Mesodermal cell (in vitro differentiated cells): ENCODE measurements around the gene IGSF9.

Experiments
- H3K27ac ChIP-seq: 2 replicates; pipeline ENCODE4 v1.7.0; 2013; ENCODE audit warnings: mild to moderate bottlenecking, low read depth, low read length, moderate library complexity; ENCODE audit not compliant: severe bottlenecking
- H3K36me3 ChIP-seq: 2 replicates; pipeline ENCODE4 v1.7.1; 2013; ENCODE audit warnings: mild to moderate bottlenecking, low read length, moderate library complexity; ENCODE audit not compliant: control insufficient read depth, insufficient read depth
- H3K4me1 ChIP-seq: one replicate; pipeline ENCODE4 v1.7.1; 2013; ENCODE audit warnings: mild to moderate bottlenecking, low read length; ENCODE audit not compliant: insufficient read depth, control insufficient read depth, poor library complexity, severe bottlenecking
- H3K4me3 ChIP-seq: 2 replicates; pipeline ENCODE4 v1.7.0; 2013; ENCODE audit warnings: low read length, control low read depth, mild to moderate bottlenecking; ENCODE audit not compliant: insufficient read depth, poor library complexity, severe bottlenecking; ENCODE audit errors: extremely low read depth
- H3K9me3 ChIP-seq: 2 replicates; pipeline ENCODE4 v1.7.1; 2013; ENCODE audit warnings: mild to moderate bottlenecking, low read length, moderate library complexity; ENCODE audit not compliant: control insufficient read depth
- WGBS, 2 experiments: methylation state at CpG; one replicate each; pipeline ENCODE4 v1.1.5; 2013; ENCODE audit warnings: missing lambda C conversion rate in 2 of 2; ENCODE audit not compliant: insufficient coverage in 2 of 2; 5-methylcytosine and 5-hydroxymethylcytosine counted together

Gene IGSF9

DNA sequence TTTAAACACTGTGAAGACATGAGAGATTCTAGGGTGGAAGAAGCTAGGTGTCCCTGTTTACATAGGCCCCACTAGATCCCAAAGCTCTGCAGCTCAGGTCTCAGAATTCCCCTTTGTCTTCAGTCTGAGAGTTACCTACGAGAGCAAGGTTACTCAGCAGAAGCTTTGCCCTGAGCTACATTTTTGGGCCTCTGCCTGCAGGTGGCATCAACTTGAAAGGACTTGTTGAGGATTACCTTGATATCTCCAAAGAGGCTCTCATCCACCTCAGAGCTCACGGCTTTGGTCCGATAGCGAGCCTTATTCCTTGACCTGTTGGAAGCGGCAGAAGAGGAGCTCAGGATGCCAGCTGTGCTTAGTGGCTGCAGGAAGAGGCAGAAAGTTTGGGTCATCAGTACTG, 52.5 kb downstream of the IGSF9 start:
- Histone ChIP-seq H3K4me3 (no peak overlapping the region), H3K27ac (no peak overlapping the region), H3K4me1 (peaks cover 41% of the 10 kb centered on the region), H3K9me3 (no peaks in the 10 kb centered on the region), H3K36me3 (no peaks in the 10 kb centered on the region)
- 84 to 88% methylated on average over 5 of the region's 5 CpGs for WGBS, 2 experiments

DNA sequence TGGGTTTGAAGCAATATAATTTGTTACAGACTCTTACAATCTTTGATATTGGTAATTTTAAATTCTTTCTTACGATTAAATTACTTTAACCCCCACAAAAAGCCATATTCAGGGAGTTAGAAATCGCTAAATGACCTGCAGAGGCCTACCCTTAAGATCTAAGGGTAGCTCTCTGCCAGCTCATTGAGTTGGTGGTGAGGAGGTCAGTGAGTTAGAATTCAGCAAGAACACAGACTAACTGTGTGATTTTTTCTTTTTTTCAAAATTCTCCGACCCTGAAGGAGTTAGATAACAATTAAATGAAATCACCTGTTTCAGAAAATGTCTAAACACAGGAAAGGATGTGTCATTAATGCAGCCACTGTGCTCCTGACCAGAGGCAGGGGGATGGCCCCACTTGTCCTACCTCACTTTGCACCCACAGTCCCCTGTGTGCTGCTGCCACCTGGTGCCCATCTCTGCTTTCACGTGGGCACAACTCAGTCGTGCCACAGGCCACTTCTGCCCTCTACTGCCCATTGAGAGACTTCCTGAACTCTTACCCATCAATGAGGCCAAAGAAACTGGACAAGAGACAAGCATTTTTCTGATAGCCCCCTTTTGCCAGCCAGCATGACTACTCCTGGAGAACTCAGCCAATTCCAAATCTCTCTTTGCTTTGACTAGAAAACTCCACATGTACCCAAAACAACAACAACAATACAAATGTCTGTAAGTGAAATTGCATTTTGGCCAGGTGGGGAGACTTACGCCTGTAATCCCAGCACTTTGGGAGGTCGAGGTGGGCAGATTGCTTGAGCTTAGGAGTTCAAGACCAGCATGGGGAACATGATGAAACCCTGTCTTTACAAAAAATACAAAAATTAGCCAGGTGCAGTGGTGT, 53.9 kb downstream of the IGSF9 start:
- WGBS, 2 experiments = 27 to 55% methylated on average over 3 to 5 of the region's 7 CpGs
- H3K4me3 ChIP-seq = no peak overlapping the region
- H3K4me1 ChIP-seq = peaks cover 38% of the 10 kb centered on the region
- H3K27ac ChIP-seq = no peak overlapping the region
- peaks cover 3% of the 10 kb centered on the region for H3K36me3 ChIP-seq
- no peaks in the 10 kb centered on the region for H3K9me3 ChIP-seq

DNA sequence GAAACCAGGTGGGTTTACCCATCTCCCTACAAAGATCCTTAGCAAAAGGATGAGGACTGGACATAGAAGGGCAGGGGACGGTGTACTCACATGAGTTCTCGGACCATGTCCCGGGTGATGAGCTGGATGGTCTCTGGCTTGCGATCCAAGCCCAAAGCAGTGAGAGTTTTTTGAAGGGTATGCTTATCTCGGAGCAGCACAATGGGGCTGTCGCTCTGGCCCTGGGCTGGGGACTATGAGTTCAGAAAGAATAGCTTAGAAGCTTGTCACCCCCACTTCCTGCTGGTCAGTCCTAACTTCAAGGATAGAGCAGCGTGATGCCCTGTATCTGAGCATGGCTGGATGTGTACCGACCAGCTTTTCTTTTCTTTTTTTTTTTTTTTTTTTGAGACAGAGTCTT, 55.0 kb downstream of the IGSF9 start:
- Histone ChIP-seq H3K36me3 (peaks cover 3% of the 10 kb centered on the region), H3K27ac (peak overlapping the region; percentile 88), H3K4me1 (peaks cover 28% of the 10 kb centered on the region), H3K4me3 (no peak overlapping the region), H3K9me3 (no peaks in the 10 kb centered on the region)
- 92 to 100% methylated on average over 4 to 7 of the region's 8 CpGs for WGBS, 2 experiments

DNA sequence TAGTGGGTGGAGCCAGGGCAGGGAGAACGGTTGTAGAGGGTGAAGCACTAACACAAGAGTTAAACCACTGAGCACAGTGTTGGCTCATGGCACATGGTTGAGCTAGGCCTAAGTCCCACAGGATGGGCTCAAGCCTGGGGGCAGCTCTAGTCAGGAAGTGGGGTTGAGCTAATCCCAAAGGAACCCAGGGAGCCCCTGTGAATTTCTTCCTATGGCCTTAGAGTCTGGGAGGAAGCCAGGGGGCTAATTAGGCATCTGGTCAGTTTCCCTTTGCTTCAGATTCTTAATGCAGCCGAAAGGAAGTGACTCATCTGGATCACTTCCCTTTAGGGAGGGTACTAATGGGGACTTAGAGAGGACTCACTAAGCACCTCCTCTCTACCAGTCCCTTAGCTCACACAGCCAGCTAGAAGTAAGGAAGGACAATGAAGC, 55.6 kb downstream of the IGSF9 start:
- WGBS, 2 experiments = 70 to 83% methylated on average over 1 of the region's 2 CpGs
- H3K27ac ChIP-seq = peak overlapping the region; percentile 88

DNA sequence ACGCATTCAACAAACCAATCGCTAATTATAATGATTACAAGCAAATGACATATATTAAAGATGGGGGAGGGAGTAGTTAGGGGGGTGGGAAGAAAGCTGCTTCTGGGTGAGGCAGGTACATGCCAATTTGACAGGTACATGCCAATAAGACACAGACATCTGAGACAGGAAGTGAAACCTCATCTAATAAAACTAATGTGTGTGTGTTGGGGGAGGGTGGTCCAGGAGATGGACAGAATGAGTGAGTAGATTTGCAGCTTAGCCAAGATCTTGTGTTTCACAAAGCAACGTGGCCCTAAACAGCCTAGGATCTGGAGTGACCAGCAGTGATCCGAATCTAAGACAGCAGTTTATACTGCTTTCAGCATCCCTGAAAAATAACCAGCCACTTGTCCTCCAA, 56.2 kb downstream of the IGSF9 start:
- Histone ChIP-seq H3K36me3 (peaks cover 3% of the 10 kb centered on the region), H3K4me1 (peaks cover 26% of the 10 kb centered on the region), H3K27ac (peak overlapping the region; percentile 88), H3K9me3 (no peaks in the 10 kb centered on the region), H3K4me3 (no peak overlapping the region)
- 100% methylated on average over 1 to 2 of the region's 4 CpGs for WGBS, 2 experiments

More for the DNA sequence above, 55.6 kb downstream of the IGSF9 start:
- H3K36me3 ChIP-seq = peaks cover 3% of the 10 kb centered on the region
- H3K4me1 ChIP-seq = peaks cover 28% of the 10 kb centered on the region
- H3K4me3 ChIP-seq = no peak overlapping the region
- no peaks in the 10 kb centered on the region for H3K9me3 ChIP-seq

DNA sequence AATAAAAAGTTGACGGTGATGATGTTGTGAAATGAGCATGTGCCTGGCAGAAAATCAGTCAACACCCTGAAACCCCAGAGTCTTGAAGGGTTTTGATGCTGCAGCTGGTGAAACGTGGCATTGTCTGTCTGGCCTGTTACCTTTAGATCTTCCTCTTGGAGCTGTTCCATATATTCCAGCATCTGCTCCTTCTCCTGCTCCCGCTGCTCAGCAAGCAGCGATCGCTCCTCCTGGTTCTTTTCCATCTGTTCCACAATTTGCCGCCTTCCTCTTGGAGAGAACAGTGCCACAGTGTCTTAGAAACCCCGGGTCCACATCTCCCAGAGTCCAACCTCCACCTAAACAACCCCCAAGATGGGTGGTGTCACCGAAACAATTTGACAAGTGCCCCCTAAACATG, 61.1 kb downstream of the IGSF9 start:
- 83 to 86% methylated on average over 7 to 8 of the region's 8 CpGs for WGBS, 2 experiments
- peaks cover 7% of the 10 kb centered on the region for H3K36me3 ChIP-seq
- no peak overlapping the region for H3K4me3 ChIP-seq
- H3K27ac ChIP-seq = no peak overlapping the region
- H3K9me3 ChIP-seq = no peaks in the 10 kb centered on the region
- peaks cover 19% of the 10 kb centered on the region for H3K4me1 ChIP-seq

DNA sequence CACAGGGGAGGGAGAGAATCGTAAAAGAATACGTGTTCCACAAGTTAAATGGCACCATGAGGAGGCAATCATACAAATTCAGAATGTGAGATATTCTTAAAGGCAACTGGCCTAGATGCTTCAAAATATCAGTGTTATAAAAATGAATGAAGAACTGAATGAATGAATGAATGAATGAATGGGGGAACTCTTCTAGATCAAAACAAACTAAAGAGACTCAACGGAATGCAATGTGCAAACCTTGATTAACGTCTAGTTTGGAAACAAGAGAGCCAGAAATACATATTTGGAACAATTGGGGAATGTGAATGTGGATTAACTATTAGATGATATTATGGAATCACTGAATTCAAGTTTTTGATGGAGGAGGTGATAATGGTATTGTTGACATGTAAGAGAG, 62.3 kb downstream of the IGSF9 start:
- Histone ChIP-seq H3K4me3 (no peak overlapping the region), H3K27ac (no peak overlapping the region), H3K4me1 (peaks cover 15% of the 10 kb centered on the region), H3K9me3 (no peaks in the 10 kb centered on the region), H3K36me3 (peaks cover 7% of the 10 kb centered on the region)
- 90 to 92% methylated on average over 4 of the region's 4 CpGs for WGBS, 2 experiments

DNA sequence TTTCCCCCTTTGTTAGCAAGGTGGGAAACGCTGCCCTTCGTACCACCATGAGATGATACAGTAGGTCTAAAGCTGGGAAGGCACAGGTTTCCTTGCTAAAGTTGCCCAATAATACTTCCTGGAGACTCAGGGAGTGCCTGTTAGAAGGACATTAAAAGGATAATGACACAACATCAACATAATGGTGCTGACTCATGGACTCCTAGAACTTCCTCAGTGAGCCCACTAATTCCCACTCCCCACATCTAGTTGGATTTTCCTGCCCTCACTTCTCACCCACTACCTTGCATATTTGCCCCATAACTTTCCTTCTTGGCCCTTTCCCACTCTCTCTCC, 62.9 kb downstream of the IGSF9 start:
- WGBS, 2 experiments = 100% methylated on average over 2 of the region's 2 CpGs; no CpG with 5 or more reads in 1 of the 2 experiments

DNA sequence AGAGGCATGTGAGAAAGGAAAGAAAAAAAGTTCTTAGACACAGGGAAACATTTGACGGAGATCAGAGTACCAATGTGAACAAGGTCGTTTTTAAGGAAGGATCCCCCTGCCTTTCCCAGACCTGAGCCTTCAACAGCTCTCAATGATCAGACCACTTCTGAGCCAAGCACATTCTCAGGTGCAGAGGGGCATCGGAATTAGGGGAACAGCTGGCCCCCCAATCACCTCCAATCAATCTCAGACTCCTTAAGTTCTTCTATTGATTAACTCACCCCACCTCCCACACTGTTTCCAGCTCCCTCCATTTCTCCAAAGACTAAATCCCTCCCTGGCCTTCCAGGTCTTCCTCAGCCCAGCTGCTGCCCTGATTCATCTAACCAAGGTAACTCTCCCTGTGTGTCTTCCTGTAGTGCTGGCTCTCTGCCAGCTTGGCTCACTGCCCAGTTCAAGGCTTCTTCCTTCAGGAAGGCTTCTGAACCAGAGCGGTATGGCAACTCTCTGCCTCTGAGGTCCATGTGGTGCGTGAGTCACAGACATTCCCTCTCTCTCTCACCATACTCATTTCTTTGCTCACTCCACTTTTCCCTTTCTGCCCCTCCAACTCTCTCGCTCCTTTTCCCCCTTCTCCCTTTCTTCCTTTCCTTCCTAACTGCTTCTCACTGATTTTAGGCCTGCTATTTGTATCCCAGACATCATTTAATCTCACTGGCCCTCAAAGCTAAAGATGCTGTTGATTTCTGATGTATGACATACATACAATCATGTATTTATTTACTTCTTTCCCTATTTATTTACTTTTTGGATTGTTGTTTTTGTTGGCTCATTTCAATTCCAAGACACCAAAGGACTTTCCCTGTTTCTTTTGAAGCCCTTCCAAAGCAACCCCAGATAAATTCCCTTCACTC, 63.5 kb downstream of the IGSF9 start:
- Histone ChIP-seq H3K9me3 (no peaks in the 10 kb centered on the region), H3K4me3 (no peak overlapping the region), H3K27ac (no peak overlapping the region), H3K4me1 (peaks cover 15% of the 10 kb centered on the region), H3K36me3 (peaks cover 4% of the 10 kb centered on the region)
- WGBS, 2 experiments = 93 to 94% methylated on average over 6 of the region's 6 CpGs

More for the DNA sequence above, 62.9 kb downstream of the IGSF9 start:
- Histone ChIP-seq H3K27ac (no peak overlapping the region), H3K4me1 (peaks cover 15% of the 10 kb centered on the region), H3K36me3 (peaks cover 7% of the 10 kb centered on the region), H3K4me3 (no peak overlapping the region), H3K9me3 (no peaks in the 10 kb centered on the region)

DNA sequence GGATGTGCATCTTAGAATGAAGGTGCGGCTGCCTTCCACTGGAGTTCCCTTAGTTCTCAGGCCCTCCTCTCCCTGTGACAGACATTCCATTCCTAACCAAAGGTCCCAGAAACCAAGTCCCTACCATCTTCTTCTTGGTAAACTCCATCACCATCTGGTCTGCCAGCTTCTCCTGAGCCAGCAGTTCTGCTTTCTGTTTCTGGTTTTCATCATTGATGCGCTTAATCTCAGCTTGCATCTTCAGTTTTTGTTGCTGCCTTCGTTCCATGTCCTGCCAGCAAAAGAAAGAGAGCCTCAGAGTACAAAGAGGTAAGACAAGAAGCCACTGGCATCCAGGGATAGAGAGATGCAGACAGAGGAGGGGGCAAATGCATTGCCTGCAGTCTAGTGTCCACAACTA, 65.0 kb downstream of the IGSF9 start:
- no peak overlapping the region for H3K27ac ChIP-seq
- 94 to 97% methylated on average over 3 of the region's 3 CpGs for WGBS, 2 experiments
- no peak overlapping the region for H3K4me3 ChIP-seq
- peaks cover 4% of the 10 kb centered on the region for H3K36me3 ChIP-seq
- no peaks in the 10 kb centered on the region for H3K9me3 ChIP-seq
- H3K4me1 ChIP-seq = peaks cover 15% of the 10 kb centered on the region
